PC-9 (cell line): Measurements from ENCODE around the gene RACK1.

Experiments used
- CTCF ChIP-seq: fragments of 200-600 bp; sonication (generic); conservative IDR thresholded peaks from 2 replicates; pipeline ENCODE4 v1.6.1; 2017; ENCODE audit warnings: mixed run types, antibody characterized with exemption, mild to moderate bottlenecking, moderate library complexity
- EZH2 ChIP-seq: fragments of 200-600 bp; sonication (generic); IDR thresholded peaks from 2 replicates; pipeline ENCODE4 v1.8.0; 2017; ENCODE audit warnings: antibody characterized with exemption, low read depth

GRCh38 chr5:181259283-181259682 is 15.6 kb upstream of the RACK1 start:
- TF ChIP-seq CTCF (no peak), EZH2 (no peak)
